H9 (cell line): ENCODE measurements around the gene FOXC2. TPM values are rescaled to one million over a fixed set of nuclear protein-coding genes. Genes with fewer than 3 reads are reported as not detected.

Experiments used
- DNase-seq: peaks from one replicate; pipeline ENCODE4 v3.0.0-alpha.2; 2017
- H2AFZ ChIP-seq: one replicate; pipeline ENCODE4 v1.6.1; 2013; ENCODE audit warnings: mild to moderate bottlenecking, low read length, control low read depth, moderate library complexity
- H2AK5ac ChIP-seq: 2 replicates; pipeline ENCODE4 v1.6.1; 2013; ENCODE audit warnings: low read length, control low read depth, mixed read lengths; ENCODE audit not compliant: insufficient read length
- H2BK120ac ChIP-seq: one replicate; pipeline ENCODE4 v1.6.1; 2013; ENCODE audit warnings: low read depth, mild to moderate bottlenecking, low read length, control low read depth, inconsistent platforms; ENCODE audit not compliant: poor library complexity, severe bottlenecking
- H2BK12ac ChIP-seq: 2 replicates; pipeline ENCODE4 v1.6.1; 2013; ENCODE audit warnings: low read length, control low read depth, mixed read lengths, low read depth; ENCODE audit not compliant: insufficient read length
- H2BK15ac ChIP-seq: 2 replicates; pipeline ENCODE4 v1.6.1; 2013; ENCODE audit warnings: low read depth, low read length, control low read depth
- H2BK20ac ChIP-seq: one replicate; pipeline ENCODE4 v1.6.1; 2013; ENCODE audit warnings: low read depth, mild to moderate bottlenecking, low read length, control low read depth, inconsistent platforms; ENCODE audit not compliant: poor library complexity, severe bottlenecking
- H2BK5ac ChIP-seq: 2 replicates; pipeline ENCODE4 v1.6.1; 2013; ENCODE audit warnings: low read length, control low read depth, mixed read lengths; ENCODE audit not compliant: insufficient read length
- H3K14ac ChIP-seq: 2 replicates; pipeline ENCODE4 v1.6.1; 2013; ENCODE audit warnings: low read length, control low read depth; ENCODE audit not compliant: insufficient read depth
- H3K18ac ChIP-seq: 2 replicates; pipeline ENCODE4 v1.6.1; 2013; ENCODE audit warnings: low read depth, mild to moderate bottlenecking, mixed read lengths, low read length, control low read depth; ENCODE audit not compliant: insufficient read length
- H3K23ac ChIP-seq: 2 replicates; pipeline ENCODE4 v1.6.1; 2013; ENCODE audit warnings: low read length, control low read depth, mixed read lengths, low read depth; ENCODE audit not compliant: insufficient read length
- H3K23me2 ChIP-seq: 2 replicates; pipeline ENCODE4 v1.6.1; 2013; ENCODE audit warnings: low read depth, mild to moderate bottlenecking, mixed read lengths, low read length, control low read depth; ENCODE audit not compliant: insufficient read length, poor library complexity, severe bottlenecking
- H3K27ac ChIP-seq: 2 replicates; pipeline ENCODE4 v1.5.1; 2013; ENCODE audit warnings: low read length, control low read depth, mixed read lengths, low read depth; ENCODE audit not compliant: insufficient read length
- H3K27me3 ChIP-seq: 2 replicates; pipeline ENCODE4 v1.6.1; 2013; ENCODE audit warnings: low read length, control low read depth, inconsistent platforms; ENCODE audit not compliant: insufficient read depth
- H3K4ac ChIP-seq: 2 replicates; pipeline ENCODE4 v1.6.1; 2013; ENCODE audit warnings: low read depth, mild to moderate bottlenecking, control low read depth, inconsistent platforms, low read length, moderate library complexity
- H3K4me1 ChIP-seq: 2 replicates; pipeline ENCODE4 v1.6.1; 2013; ENCODE audit warnings: low read length, control low read depth, inconsistent platforms; ENCODE audit not compliant: insufficient read depth
- H3K4me2 ChIP-seq: 2 replicates; pipeline ENCODE4 v1.6.1; 2013; ENCODE audit warnings: low read length, control low read depth, mixed read lengths; ENCODE audit not compliant: insufficient read length, insufficient read depth
- H3K56ac ChIP-seq: 2 replicates; pipeline ENCODE4 v1.6.1; 2013; ENCODE audit warnings: low read depth, mild to moderate bottlenecking, mixed read lengths, low read length, control low read depth; ENCODE audit not compliant: insufficient read length
- H3K79me1 ChIP-seq: 2 replicates; pipeline ENCODE4 v1.6.1; 2013; ENCODE audit warnings: low read depth, mild to moderate bottlenecking, moderate library complexity, low read length, control low read depth, inconsistent platforms; ENCODE audit not compliant: insufficient read depth, poor library complexity, severe bottlenecking
- H3K79me2 ChIP-seq: 2 replicates; pipeline ENCODE4 v1.6.1; 2013; ENCODE audit warnings: low read length, control low read depth, inconsistent platforms; ENCODE audit not compliant: insufficient read depth
- H3K9ac ChIP-seq: 2 replicates; pipeline ENCODE4 v1.6.1; 2013; ENCODE audit warnings: low read length, control low read depth, mixed read lengths; ENCODE audit not compliant: insufficient read length; ENCODE audit errors: extremely low read depth
- H3K9me3 ChIP-seq: one replicate; pipeline ENCODE4 v1.6.1; 2013; ENCODE audit warnings: low read depth, low read length, inconsistent platforms; ENCODE audit not compliant: control insufficient read depth
- H3T11ph ChIP-seq: one replicate; pipeline ENCODE4 v1.6.1; 2013; ENCODE audit warnings: mild to moderate bottlenecking, low read length, control low read depth, inconsistent platforms
- H4K20me1 ChIP-seq: one replicate; pipeline ENCODE4 v1.6.1; 2013; ENCODE audit not compliant: control insufficient read depth, insufficient read length, insufficient read depth
- H4K5ac ChIP-seq: 2 replicates; pipeline ENCODE4 v1.6.1; 2013; ENCODE audit warnings: low read depth, mild to moderate bottlenecking, mixed read lengths, low read length, control low read depth; ENCODE audit not compliant: insufficient read length
- H4K8ac ChIP-seq: replicated peaks from 2 replicates; pipeline ENCODE4 v1.6.1; 2013; ENCODE audit warnings: low read length, control low read depth, mixed read lengths, low read depth; ENCODE audit not compliant: insufficient read length
- H4K91ac ChIP-seq: 2 replicates; pipeline ENCODE4 v1.6.1; 2013; ENCODE audit warnings: low read depth, mild to moderate bottlenecking, moderate library complexity, mixed read lengths, low read length, control low read depth; ENCODE audit not compliant: insufficient read length
- H3K27ac Mint-ChIP-seq, 3 experiments: 2 replicates in 2 of 3; 3 replicates in 1 of 3; pipeline ENCODE4 v1.8.0; 2020 to 2021; ENCODE audit warnings: mixed read lengths in 3 of 3, mild to moderate bottlenecking in 1 of 3, moderate library complexity in 1 of 3
- H3K27me3 Mint-ChIP-seq: 2 replicates; pipeline ENCODE4 v1.8.0; 2021; ENCODE audit warnings: low read depth, mild to moderate bottlenecking, moderate library complexity, mixed read lengths
- H3K36me3 Mint-ChIP-seq, 3 experiments: 2 replicates in 2 of 3; 3 replicates in 1 of 3; pipeline ENCODE4 v1.8.0; 2020 to 2021; ENCODE audit warnings: low read depth in 3 of 3, mixed read lengths in 3 of 3; ENCODE audit not compliant: insufficient read depth in 1 of 3
- H3K4me1 Mint-ChIP-seq, 2 experiments: 2 replicates each; pipeline ENCODE4 v1.8.0; 2020; ENCODE audit warnings: mixed read lengths in 2 of 2
- H3K4me3 Mint-ChIP-seq, 2 experiments: 2 replicates in 1 of 2; 3 replicates in 1 of 2; pipeline ENCODE4 v1.8.0; 2020 to 2021; ENCODE audit warnings: mild to moderate bottlenecking in 2 of 2, mixed read lengths in 2 of 2, moderate library complexity in 1 of 2
- H3K9me3 Mint-ChIP-seq, 2 experiments: 2 replicates in 1 of 2; 3 replicates in 1 of 2; pipeline ENCODE4 v1.8.0; 2020; ENCODE audit warnings: mild to moderate bottlenecking in 2 of 2, mixed read lengths in 2 of 2, moderate library complexity in 1 of 2
- CTCF ChIP-seq: fragments of 200-600 bp; sonication (generic); conservative IDR thresholded peaks from 3 replicates; pipeline ENCODE4 v1.8.0; 2021; ENCODE audit warnings: antibody characterized with exemption, mild to moderate bottlenecking
- WGBS: extraction: QIAGEN DNeasy Blood & Tissue Kit; methylation state at CpG from one replicate; pipeline ENCODE4 v1.1.7; 2013; ENCODE audit warnings: missing lambda C conversion rate, low lambda C conversion rate, mixed read lengths; ENCODE audit not compliant: insufficient read length; ENCODE audit errors: extremely low coverage; 5-methylcytosine and 5-hydroxymethylcytosine counted together
- total RNA-seq: library from RNA; stranded (reverse); gene quantifications from 2 replicates; pipeline ENCODE4 v1.2.1, GENCODE V29; 2021

FOXC2 gene
- total RNA-seq, 1 experiment from 2014 or later: not detected

DNA sequence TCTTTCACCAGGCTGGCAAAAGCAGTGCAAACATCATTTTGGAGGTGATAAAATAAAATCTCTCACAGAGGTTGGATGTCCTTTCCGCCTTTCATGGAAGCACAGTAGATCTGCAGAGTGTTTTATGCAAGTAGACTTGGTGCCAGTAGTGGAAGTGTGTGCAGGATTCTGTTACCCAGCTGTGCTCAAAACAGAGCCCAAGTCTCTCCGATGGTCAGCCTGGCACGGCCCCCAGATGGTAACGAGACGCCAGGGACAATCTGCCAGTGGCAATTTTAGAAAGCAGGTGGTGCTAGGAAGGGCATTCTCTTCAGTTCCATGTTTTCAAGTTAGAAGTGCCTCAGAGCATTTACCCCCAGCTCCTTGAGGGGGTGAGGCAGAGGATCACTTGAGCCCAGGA is 10.1 kb upstream of the FOXC2 start:
- Histone ChIP-seq H3K4me1 (no peaks in the 10 kb centered on the region), H2AK5ac (no peak overlapping the region), H4K8ac (no peak overlapping the region), H4K20me1 (no peaks in the 10 kb centered on the region), H3K18ac (no peak overlapping the region), H3K14ac (no peak overlapping the region), H3K4ac (no peak overlapping the region), H3K27me3 (no peaks in the 10 kb centered on the region), H2BK120ac (no peak overlapping the region), H4K91ac (no peak overlapping the region), H4K5ac (no peak overlapping the region), H2BK20ac (no peak overlapping the region), H3K23ac (no peak overlapping the region), H2BK5ac (no peak overlapping the region), H3T11ph (no peak overlapping the region), H2BK15ac (no peak overlapping the region), H3K9me3 (no peaks in the 10 kb centered on the region), H2AFZ (no peak overlapping the region), H3K23me2 (peaks cover 6% of the 10 kb centered on the region), H3K79me2 (no peaks in the 10 kb centered on the region), H3K79me1 (no peaks in the 10 kb centered on the region), H3K4me2 (no peak overlapping the region), H3K9ac (no peak overlapping the region), H3K56ac (no peak overlapping the region), H3K27ac (no peak overlapping the region), H2BK12ac (no peak overlapping the region)
- Mint-ChIP-seq H3K4me1 (peaks cover 0 to 11% of the 10 kb centered on the region in 2 experiments; a peak in 2 of 4 replicates), H3K27ac (no peak overlapping the region; a peak in 1 of 7 replicates), H3K27me3 (peaks cover 4% of the 10 kb centered on the region), H3K9me3 (no peaks in the 10 kb centered on the region; a peak in 1 of 5 replicates), H3K36me3 (no peaks in the 10 kb centered on the region), H3K4me3 (no peak overlapping the region)
- DNase-seq: no peak
- no CpG with 5 or more reads among the region's 5 CpGs for WGBS
- TF ChIP-seq CTCF: no peak
